A549 treated with GW870086 at 1 μM for 4 hours (cell line): ENCODE data around the gene FGD5. TPM values are rescaled to one million over a fixed set of nuclear protein-coding genes. Genes with fewer than 3 reads are reported as not detected.

Experiments
- total RNA-seq: library from RNA; stranded (reverse); fragments of 200-300 nt; extraction: Qiagen RNA extraction; gene quantifications from 5 replicates; pipeline ENCODE4 v1.2.3, GENCODE V29; 2022; ENCODE audit warnings: low read depth

FGD5 gene
- 0.06 to 0.18 TPM in 2 of 5 replicates, not detected in the others for total RNA-seq

GRCh38 chr3:14818804-14819500, at the start of gene FGD5:
TSS of gene FGD5 (plus strand) at chr3:14818962. CDS start at chr3:14819072, 110 bp downstream.

GRCh38 chr3:14947100-14947885, 128.5 kb downstream of the FGD5 start, which contains the start of gene NR2C2:
TSS of gene NR2C2 (plus strand) at chr3:14947583. CDS start at chr3:15003915, 56,332 bp downstream.

Other genes with a start within 250 kb of the FGD5 start
- gene CCDC174, start 167.2 kb upstream of the FGD5 start, total RNA-seq: 13.0 to 14.0 TPM (median 13.6 TPM) in 5 replicates
- 0.05 TPM in 1 of 5 replicates, not detected in the others for gene C3orf20, start 143.8 kb upstream of the FGD5 start, total RNA-seq
- 10.0 to 18.1 TPM (median 16.7 TPM) in 5 replicates for gene NR2C2, start 128.6 kb downstream of the FGD5 start, total RNA-seq
- gene MRPS25, start 246.4 kb downstream of the FGD5 start, total RNA-seq: 42.7 to 63.6 TPM (median 59.6 TPM) in 5 replicates